Activated naive CD4-positive, alpha-beta T cell treated with Interleukin-2 at 50 U/mL for 16 hours (primary cell): Measurements from ENCODE around the gene CABP2.

ENCODE experiments used
- DNase-seq: peaks from one replicate; pipeline ENCODE4 v3.0.0-alpha.2; 2020

Gene CABP2

GRCh38 chr11:67470337-67471002 is 52.8 kb downstream of the CABP2 start:
- no peak for DNase-seq

- DNase-seq = no peak
Measured at GRCh38 chr11:67469508-67469811, 53.8 kb downstream of the CABP2 start.
